ENCODE data around the gene ASNSD1. TPM values are rescaled to one million over a fixed set of nuclear protein-coding genes. Genes with fewer than 3 reads are reported as not detected.

The ASNSD1 gene
- total RNA-seq, 1 donor from 2014 or later, result 38.2 TPM

DNA sequence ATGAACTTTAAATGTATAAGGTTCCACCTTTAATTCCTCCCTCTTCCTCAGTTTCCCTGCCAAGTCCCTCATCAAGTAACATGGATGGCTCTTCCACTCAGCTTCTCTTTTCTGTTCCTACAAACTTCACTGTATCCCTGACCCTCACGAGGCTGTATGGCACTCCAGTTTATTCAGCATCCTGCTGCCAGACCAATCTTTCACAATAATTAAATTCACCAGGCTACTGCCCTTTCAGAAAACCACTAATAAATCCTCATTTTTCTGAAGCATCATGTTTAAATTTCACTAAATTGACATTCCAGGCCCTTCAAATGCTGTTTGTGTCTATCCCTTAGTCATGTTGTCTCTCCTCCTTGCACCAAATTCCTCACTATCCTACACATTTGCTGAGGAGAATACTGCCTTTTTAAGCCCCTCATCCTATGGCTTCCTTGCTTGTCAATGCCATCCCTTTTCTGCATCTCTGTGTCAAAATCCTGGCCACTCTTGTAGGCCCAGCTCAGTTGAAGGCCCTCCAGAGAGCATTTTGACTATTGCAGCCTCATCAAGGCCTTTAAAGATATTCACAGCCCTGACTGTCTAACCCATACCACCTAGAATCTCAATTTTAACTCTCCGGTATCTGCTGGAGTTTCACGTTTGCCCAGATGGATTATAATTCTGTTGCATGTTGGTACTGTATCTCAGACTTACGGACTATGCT is 22.8 kb upstream of the ASNSD1 start:
- TF ChIP-seq, protein P1, sequence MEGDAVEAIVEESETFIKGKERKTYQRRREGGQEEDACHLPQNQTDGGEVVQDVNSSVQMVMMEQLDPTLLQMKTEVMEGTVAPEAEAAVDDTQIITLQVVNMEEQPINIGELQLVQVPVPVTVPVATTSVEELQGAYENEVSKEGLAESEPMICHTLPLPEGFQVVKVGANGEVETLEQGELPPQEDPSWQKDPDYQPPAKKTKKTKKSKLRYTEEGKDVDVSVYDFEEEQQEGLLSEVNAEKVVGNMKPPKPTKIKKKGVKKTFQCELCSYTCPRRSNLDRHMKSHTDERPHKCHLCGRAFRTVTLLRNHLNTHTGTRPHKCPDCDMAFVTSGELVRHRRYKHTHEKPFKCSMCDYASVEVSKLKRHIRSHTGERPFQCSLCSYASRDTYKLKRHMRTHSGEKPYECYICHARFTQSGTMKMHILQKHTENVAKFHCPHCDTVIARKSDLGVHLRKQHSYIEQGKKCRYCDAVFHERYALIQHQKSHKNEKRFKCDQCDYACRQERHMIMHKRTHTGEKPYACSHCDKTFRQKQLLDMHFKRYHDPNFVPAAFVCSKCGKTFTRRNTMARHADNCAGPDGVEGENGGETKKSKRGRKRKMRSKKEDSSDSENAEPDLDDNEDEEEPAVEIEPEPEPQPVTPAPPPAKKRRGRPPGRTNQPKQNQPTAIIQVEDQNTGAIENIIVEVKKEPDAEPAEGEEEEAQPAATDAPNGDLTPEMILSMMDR (IDR thresholded peaks at IDR 0.05; ENCODE audit: unreplicated experiment), result no peak
- Mint-ChIP-seq H3K27ac (no peak overlapping the region), H3K9me3 (ENCODE audit: low read depth) (no peaks in the 10 kb centered on the region), H3K4me1 (ENCODE audit: low read depth) (peaks cover 18% of the 10 kb centered on the region), H3K36me3 (ENCODE audit: insufficient read depth) (no peaks in the 10 kb centered on the region), H3K4me3 (ENCODE audit: low read depth) (no peak overlapping the region), H3K27me3 (no peaks in the 10 kb centered on the region)
- no peak for DNase-seq (ENCODE audit: low spot score, unreplicated experiment)

DNA sequence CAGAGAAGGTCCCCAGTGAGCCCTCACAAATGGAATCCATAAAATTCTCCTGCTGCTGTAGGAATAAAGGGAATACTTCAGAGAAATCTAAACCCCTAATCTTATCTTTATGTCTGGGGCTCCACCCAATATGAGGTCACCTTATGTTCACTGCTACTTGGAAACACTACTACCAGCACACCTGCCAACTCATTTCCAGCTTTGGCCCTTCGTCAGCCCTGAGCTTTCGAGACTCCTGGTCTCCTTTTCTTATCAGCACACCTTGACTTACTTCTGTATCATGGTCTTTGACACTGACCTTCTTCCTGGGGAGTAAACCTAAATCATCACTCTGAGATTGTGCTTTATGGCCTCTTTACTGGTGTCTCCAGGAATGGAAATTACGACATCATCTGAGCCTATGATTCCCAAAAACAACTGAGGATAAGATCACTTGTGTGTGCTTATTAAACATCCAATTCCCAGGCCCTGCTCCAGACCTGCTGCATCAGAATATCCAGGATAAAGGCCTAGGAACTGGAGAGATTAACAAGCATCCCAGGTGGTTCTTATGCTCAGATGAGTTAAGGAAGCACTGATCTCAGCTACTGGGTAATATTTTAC is 22.2 kb upstream of the ASNSD1 start:
- H3K4me1 Mint-ChIP-seq (ENCODE audit: low read depth), result peaks cover 20% of the 10 kb centered on the region
- no peak for DNase-seq (ENCODE audit: low spot score, unreplicated experiment)
- TF ChIP-seq, protein P1 (IDR thresholded peaks at IDR 0.05; ENCODE audit: unreplicated experiment), result no peak
- no peak overlapping the region for H3K4me3 Mint-ChIP-seq (ENCODE audit: low read depth)
- H3K9me3 Mint-ChIP-seq (ENCODE audit: low read depth), result no peaks in the 10 kb centered on the region
- no peak overlapping the region for H3K27ac Mint-ChIP-seq
- no peaks in the 10 kb centered on the region for H3K27me3 Mint-ChIP-seq
- H3K36me3 Mint-ChIP-seq (ENCODE audit: insufficient read depth), result no peaks in the 10 kb centered on the region

DNA sequence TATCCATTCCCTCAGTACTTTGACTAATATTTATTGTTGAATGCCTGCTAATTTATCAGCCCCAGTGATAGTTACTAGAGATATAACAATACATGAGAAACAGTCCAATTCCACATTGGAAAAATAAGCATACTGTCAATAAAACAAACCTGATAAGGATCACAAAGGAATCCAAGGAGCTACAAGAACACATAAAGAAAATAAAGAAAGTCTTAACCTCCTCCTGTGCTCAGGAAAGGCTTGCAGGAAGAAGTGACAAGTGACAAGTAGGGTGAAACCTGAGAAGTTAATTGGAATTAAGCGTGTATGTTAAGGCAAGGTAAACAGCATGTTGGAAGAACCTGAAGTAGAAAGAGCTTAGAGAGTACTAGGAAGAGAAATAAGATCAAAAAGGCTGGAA is 20.3 kb upstream of the ASNSD1 start:
- Mint-ChIP-seq H3K4me1 (ENCODE audit: low read depth) (peaks cover 20% of the 10 kb centered on the region), H3K4me3 (ENCODE audit: low read depth) (no peak overlapping the region), H3K27ac (peak overlapping the region; percentile 46), H3K36me3 (ENCODE audit: insufficient read depth) (no peaks in the 10 kb centered on the region), H3K9me3 (ENCODE audit: low read depth) (no peaks in the 10 kb centered on the region), H3K27me3 (no peaks in the 10 kb centered on the region)
- DNase-seq (ENCODE audit: low spot score, unreplicated experiment), result no peak
- TF ChIP-seq, protein P1 (IDR thresholded peaks at IDR 0.05; ENCODE audit: unreplicated experiment), result no peak

DNA sequence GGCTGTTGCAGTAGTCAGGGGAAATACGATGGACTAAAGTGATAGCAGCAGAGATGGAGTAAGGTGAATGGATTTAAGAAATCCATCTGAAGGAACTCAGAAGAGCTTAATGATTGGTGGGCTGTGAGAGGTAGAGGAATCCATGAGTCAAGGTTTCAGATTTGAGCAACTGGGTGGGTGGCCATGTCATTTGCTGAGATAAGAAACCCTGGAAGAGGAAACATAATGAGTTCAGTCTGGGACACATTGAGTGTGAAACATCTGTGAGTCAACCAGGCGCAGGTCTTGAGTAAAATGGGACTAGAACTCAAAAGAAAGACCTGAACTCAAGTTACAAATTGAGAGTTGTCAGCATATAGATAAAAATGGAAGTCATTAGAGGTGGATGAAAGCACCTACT is 19.7 kb upstream of the ASNSD1 start:
- Mint-ChIP-seq H3K9me3 (ENCODE audit: low read depth) (no peaks in the 10 kb centered on the region), H3K27me3 (no peaks in the 10 kb centered on the region), H3K27ac (peak overlapping the region; percentile 46), H3K4me3 (ENCODE audit: low read depth) (no peak overlapping the region), H3K36me3 (ENCODE audit: insufficient read depth) (no peaks in the 10 kb centered on the region), H3K4me1 (ENCODE audit: low read depth) (peaks cover 20% of the 10 kb centered on the region)
- TF ChIP-seq, protein P1 (IDR thresholded peaks at IDR 0.05; ENCODE audit: unreplicated experiment), result no peak
- no peak for DNase-seq (ENCODE audit: low spot score, unreplicated experiment)

DNA sequence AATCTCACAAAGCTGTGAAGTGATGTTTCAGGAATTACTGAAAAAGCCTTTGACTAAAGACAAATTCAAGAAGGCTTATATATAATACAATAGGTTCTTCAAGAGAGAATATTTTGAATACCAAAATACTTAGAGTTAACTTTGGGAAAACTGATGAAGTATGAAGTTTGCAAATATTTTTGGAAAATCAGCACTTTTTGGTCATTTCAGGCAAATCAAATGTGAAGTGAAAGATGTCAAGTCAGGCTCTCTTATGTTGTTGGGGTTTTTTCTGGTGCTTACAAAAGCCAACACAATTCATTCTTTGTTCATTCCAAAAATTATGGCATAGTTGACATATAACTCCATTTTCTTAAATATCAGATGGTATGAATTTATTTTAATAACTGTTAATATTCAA is 14.7 kb upstream of the ASNSD1 start:
- DNase-seq (ENCODE audit: low spot score, unreplicated experiment), result no peak
- Mint-ChIP-seq H3K4me3 (ENCODE audit: low read depth) (no peak overlapping the region), H3K4me1 (ENCODE audit: low read depth) (peaks cover 8% of the 10 kb centered on the region), H3K27ac (no peak overlapping the region), H3K27me3 (no peaks in the 10 kb centered on the region), H3K36me3 (ENCODE audit: insufficient read depth) (no peaks in the 10 kb centered on the region), H3K9me3 (ENCODE audit: low read depth) (peaks cover 5% of the 10 kb centered on the region)
- TF ChIP-seq, protein P1 (IDR thresholded peaks at IDR 0.05; ENCODE audit: unreplicated experiment), result no peak

All from progenitor cell of endocrine pancreas (in vitro differentiated cells).